Nephron progenitor cell (in vitro differentiated cells): ENCODE results near the gene PSMB2.
"Not testable (repeated sequence)": the region's sequence is repeated elsewhere in the genome, so short reads cannot be mapped to it uniquely, and the experiment has no call there.

ENCODE experiments used
- DNase-seq: peaks from one replicate; pipeline ENCODE4 v3.0.0; 2021
- H3K27ac Mint-ChIP-seq: 2 replicates; pipeline ENCODE4 v1.8.0; 2021; ENCODE audit warnings: mild to moderate bottlenecking, moderate library complexity, mixed read lengths
- H3K27me3 Mint-ChIP-seq: 2 replicates; pipeline ENCODE4 v1.8.0; 2021; ENCODE audit warnings: mild to moderate bottlenecking, low read depth, mixed read lengths; ENCODE audit not compliant: poor library complexity
- H3K36me3 Mint-ChIP-seq: 2 replicates; pipeline ENCODE4 v1.8.0; 2021; ENCODE audit warnings: low read depth, mixed read lengths
- H3K4me1 Mint-ChIP-seq: 2 replicates; pipeline ENCODE4 v1.8.0; 2021; ENCODE audit warnings: mixed read lengths
- H3K4me3 Mint-ChIP-seq: 2 replicates; pipeline ENCODE4 v1.8.0; 2021; ENCODE audit warnings: mild to moderate bottlenecking, moderate library complexity, mixed read lengths
- H3K9me3 Mint-ChIP-seq: 2 replicates; pipeline ENCODE4 v1.8.0; 2021; ENCODE audit warnings: mild to moderate bottlenecking, moderate library complexity, mixed read lengths
- CTCF ChIP-seq: fragments of 200-600 bp; sonication (generic); IDR thresholded peaks from 2 replicates; pipeline ENCODE4 v1.5.0; 2021; ENCODE audit warnings: antibody characterized with exemption

PSMB2 gene

DNA sequence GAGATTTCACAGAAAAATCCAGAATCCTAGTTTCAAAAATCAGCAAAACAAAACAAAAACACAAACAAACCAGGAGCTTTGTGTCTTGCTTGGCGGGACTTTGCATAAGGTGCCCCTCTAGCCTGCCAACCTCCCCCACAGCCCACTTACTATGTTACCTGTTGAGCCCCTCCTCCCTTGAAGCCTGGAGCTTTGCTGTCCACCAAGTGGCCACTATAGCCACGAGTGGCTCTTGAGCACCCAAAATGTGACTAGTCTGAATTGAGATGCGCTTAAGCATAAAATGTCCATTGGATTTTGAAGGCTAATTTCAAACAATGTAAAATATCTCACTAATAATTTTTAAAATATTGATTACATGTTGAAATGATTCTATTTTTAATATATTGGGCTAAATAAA lies 56.0 kb downstream of the PSMB2 start:
- TF ChIP-seq CTCF = no peak
- no peak overlapping the region for H3K4me3 Mint-ChIP-seq
- no peaks in the 10 kb centered on the region for H3K9me3 Mint-ChIP-seq
- DNase-seq = no peak
- peaks cover 33% of the 10 kb centered on the region for H3K27me3 Mint-ChIP-seq
- no peak overlapping the region for H3K27ac Mint-ChIP-seq
- no peaks in the 10 kb centered on the region for H3K36me3 Mint-ChIP-seq
- H3K4me1 Mint-ChIP-seq = no peaks in the 10 kb centered on the region

- H3K27me3 Mint-ChIP-seq = peaks cover 65% of the 10 kb centered on the region
- not testable (repeated sequence) for H3K27ac Mint-ChIP-seq, H3K36me3 Mint-ChIP-seq, H3K9me3 Mint-ChIP-seq, DNase-seq, H3K4me3 Mint-ChIP-seq
- H3K4me1 Mint-ChIP-seq = peaks cover 11% of the 10 kb centered on the region
Measured at GRCh38 chr1:35581621-35582020, 59.7 kb downstream of the PSMB2 start.

- Mint-ChIP-seq H3K9me3 (no peaks in the 10 kb centered on the region), H3K36me3 (no peaks in the 10 kb centered on the region)
Measured at GRCh38 chr1:35580949-35581388, 60.4 kb downstream of the PSMB2 start.

DNA sequence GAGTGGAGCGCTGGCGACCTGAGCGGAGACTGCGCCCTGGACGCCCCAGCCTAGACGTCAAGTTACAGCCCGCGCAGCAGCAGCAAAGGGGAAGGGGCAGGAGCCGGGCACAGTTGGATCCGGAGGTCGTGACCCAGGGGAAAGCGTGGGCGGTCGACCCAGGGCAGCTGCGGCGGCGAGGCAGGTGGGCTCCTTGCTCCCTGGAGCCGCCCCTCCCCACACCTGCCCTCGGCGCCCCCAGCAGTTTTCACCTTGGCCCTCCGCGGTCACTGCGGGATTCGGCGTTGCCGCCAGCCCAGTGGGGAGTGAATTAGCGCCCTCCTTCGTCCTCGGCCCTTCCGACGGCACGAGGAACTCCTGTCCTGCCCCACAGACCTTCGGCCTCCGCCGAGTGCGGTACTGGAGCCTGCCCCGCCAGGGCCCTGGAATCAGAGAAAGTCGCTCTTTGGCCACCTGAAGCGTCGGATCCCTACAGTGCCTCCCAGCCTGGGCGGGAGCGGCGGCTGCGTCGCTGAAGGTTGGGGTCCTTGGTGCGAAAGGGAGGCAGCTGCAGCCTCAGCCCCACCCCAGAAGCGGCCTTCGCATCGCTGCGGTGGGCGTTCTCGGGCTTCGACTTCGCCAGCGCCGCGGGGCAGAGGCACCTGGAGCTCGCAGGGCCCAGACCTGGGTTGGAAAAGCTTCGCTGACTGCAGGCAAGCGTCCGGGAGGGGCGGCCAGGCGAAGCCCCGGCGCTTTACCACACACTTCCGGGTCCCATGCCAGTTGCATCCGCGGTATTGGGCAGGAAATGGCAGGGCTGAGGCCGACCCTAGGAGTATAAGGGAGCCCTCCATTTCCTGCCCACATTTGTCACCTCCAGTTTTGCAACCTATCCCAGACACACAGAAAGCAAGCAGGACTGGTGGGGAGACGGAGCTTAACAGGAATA lies 64.0 kb downstream of the PSMB2 start:
- no peak for TF ChIP-seq CTCF
- no peak overlapping the region for H3K27ac Mint-ChIP-seq
- H3K27me3 Mint-ChIP-seq = peaks cover 95% of the 10 kb centered on the region
- H3K36me3 Mint-ChIP-seq = no peaks in the 10 kb centered on the region
- DNase-seq = peak; percentile 51
- H3K4me3 Mint-ChIP-seq = peak overlapping the region; percentile 66
- peaks cover 26% of the 10 kb centered on the region for H3K4me1 Mint-ChIP-seq
- H3K9me3 Mint-ChIP-seq = no peaks in the 10 kb centered on the region

More at GRCh38 chr1:35580949-35581388, 60.4 kb downstream of the PSMB2 start:
- Mint-ChIP-seq H3K4me3 (no peak overlapping the region), H3K4me1 (peaks cover 18% of the 10 kb centered on the region), H3K27ac (no peak overlapping the region), H3K27me3 (peaks cover 71% of the 10 kb centered on the region)
- no peak for TF ChIP-seq CTCF
- DNase-seq = no peak

DNA sequence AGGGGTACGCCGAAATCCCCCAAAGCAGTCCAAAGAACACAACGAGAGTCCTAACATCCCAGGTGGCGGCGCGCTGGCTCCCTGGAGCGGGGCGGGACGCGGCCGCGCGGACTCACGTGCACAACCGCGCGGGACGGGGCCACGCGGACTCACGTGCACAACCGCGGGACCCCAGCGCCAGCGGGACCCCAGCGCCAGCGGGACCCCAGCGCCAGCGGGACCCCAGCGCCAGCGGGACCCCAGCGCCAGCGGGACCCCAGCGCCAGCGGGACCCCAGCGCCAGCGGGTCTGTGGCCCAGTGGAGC lies 64.6 kb downstream of the PSMB2 start:
- H3K27ac Mint-ChIP-seq, DNase-seq, H3K36me3 Mint-ChIP-seq, H3K9me3 Mint-ChIP-seq: not testable (repeated sequence)
- H3K4me1 Mint-ChIP-seq = peaks cover 26% of the 10 kb centered on the region
- peak overlapping the region; percentile 70 for H3K4me3 Mint-ChIP-seq
- peaks cover 98% of the 10 kb centered on the region for H3K27me3 Mint-ChIP-seq

DNA sequence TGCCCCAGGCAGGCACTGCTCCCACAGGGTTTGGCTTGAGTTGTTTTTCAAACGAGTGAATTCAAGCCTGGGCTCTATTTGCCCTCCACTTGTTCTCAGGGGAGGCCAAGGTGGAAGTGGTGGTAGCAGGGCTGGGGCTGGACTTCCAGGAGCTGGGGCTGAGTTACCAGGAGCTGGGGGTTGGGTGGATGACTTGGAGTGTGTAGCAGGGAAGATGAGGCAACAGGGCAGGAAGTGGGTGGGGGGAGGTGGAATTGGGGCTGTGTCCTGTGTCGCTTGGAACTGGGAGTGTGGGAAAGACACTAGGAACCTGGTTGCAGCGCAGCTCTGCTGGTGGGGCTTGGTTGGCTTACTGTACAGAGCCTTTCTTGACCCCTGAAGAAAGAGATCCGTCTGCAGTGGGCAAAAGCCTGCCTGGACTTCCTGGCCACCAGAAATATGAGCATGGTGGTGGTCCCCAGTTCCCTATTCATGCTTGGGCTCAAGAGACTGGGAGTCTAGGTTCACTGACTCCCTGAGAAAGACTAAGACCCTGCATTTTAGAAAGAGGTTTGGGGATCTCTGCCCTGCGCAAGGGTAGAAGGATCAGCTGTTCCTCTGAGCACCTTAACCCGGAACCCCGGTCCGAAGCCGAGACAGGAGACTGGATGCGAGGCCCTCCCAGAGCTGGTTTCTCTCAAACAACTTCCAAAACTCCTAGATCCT lies 65.1 kb downstream of the PSMB2 start:
- no peak for DNase-seq
- H3K27ac Mint-ChIP-seq = no peak overlapping the region
- peak overlapping the region; percentile 70 for H3K4me3 Mint-ChIP-seq
- peaks cover 99% of the 10 kb centered on the region for H3K27me3 Mint-ChIP-seq
- no peaks in the 10 kb centered on the region for H3K9me3 Mint-ChIP-seq
- no peaks in the 10 kb centered on the region for H3K36me3 Mint-ChIP-seq
- peaks cover 26% of the 10 kb centered on the region for H3K4me1 Mint-ChIP-seq
- no peak for TF ChIP-seq CTCF
